GM12892 (cell line): ENCODE data around the gene HIKESHI.
"Not testable (repeated sequence)": the region's sequence is repeated elsewhere in the genome, so short reads cannot be mapped to it uniquely, and the experiment has no call there.

Experiments
- DNase-seq: peaks from one replicate; pipeline ENCODE4 v3.0.0; 2011; ENCODE audit not compliant: insufficient read length
- FAIRE-seq: peaks from 2 replicates; lab custom pipeline; 2011; peaks lifted over from hg19 to GRCh38; lab: Jason Lieb, UNC
- POLR2A ChIP-seq: IDR thresholded peaks from 2 replicates; pipeline ENCODE4 v1.6.1; 2011; ENCODE audit warnings: low read depth, low read length, control low read depth
- POLR2AphosphoS5 ChIP-seq: IDR thresholded peaks from 2 replicates; pipeline ENCODE4 v1.6.1; 2011; ENCODE audit warnings: low read depth, low read length, control low read depth
- TAF1 ChIP-seq: IDR thresholded peaks from 2 replicates; pipeline ENCODE4 v1.6.1; 2011; ENCODE audit warnings: low read depth, mild to moderate bottlenecking, control low read depth, low read length, borderline replicate concordance

HIKESHI gene

GRCh38 chr11:86275493-86276370, 26.3 kb upstream of the HIKESHI start:
- FAIRE-seq (peak; percentile 30), DNase-seq (no peak)
- no peak for TF ChIP-seq POLR2A
- TF ChIP-seq POLR2AphosphoS5, result no peak
- TF ChIP-seq TAF1, result no peak

- DNase-seq (no peak), FAIRE-seq (no peak)
- no peak for TF ChIP-seq POLR2AphosphoS5
- no peak for TF ChIP-seq TAF1
- no peak for TF ChIP-seq POLR2A
Observed at GRCh38 chr11:86277741-86278140, 24.3 kb upstream of the HIKESHI start.

GRCh38 chr11:86278226-86278625, 23.8 kb upstream of the HIKESHI start:
- DNase-seq, result no peak
- FAIRE-seq, result no peak
- TF ChIP-seq POLR2A (no peak), TAF1 (no peak), POLR2AphosphoS5 (no peak)

- TF ChIP-seq POLR2A (no peak), TAF1 (no peak), POLR2AphosphoS5 (no peak)
- FAIRE-seq, result no peak
- no peak for DNase-seq
Observed at GRCh38 chr11:86279747-86280146, 22.3 kb upstream of the HIKESHI start.

- TF ChIP-seq POLR2A (no peak), TAF1 (no peak), POLR2AphosphoS5 (no peak)
- FAIRE-seq (peak; percentile 56), DNase-seq (no peak)
Observed at GRCh38 chr11:86287468-86287796, 14.6 kb upstream of the HIKESHI start.

- TF ChIP-seq POLR2AphosphoS5, result no peak
- TF ChIP-seq TAF1, result no peak
- no peak for TF ChIP-seq POLR2A
- peak; percentile 73 for FAIRE-seq
- no peak for DNase-seq
Observed at GRCh38 chr11:86288776-86289507, 13.1 kb upstream of the HIKESHI start.

GRCh38 chr11:86289508-86290280, 12.3 kb upstream of the HIKESHI start:
- not testable (repeated sequence) for DNase-seq, FAIRE-seq

GRCh38 chr11:86291466-86292262, 10.4 kb upstream of the HIKESHI start:
- peak; percentile 94 for FAIRE-seq

GRCh38 chr11:86292912-86293616, 9.0 kb upstream of the HIKESHI start:
- TF ChIP-seq POLR2AphosphoS5 (no peak), POLR2A (no peak), TAF1 (no peak)
- no peak for DNase-seq
- peak; percentile 93 for FAIRE-seq

More at GRCh38 chr11:86291466-86292262, 10.4 kb upstream of the HIKESHI start:
- TF ChIP-seq POLR2A, result no peak
- DNase-seq, result peak; percentile 13

- DNase-seq (no peak), FAIRE-seq (peak; percentile 53)
- no peak for TF ChIP-seq TAF1
- TF ChIP-seq POLR2A, result no peak
- TF ChIP-seq POLR2AphosphoS5, result no peak
Observed at GRCh38 chr11:86294026-86294425, 8.0 kb upstream of the HIKESHI start.

- FAIRE-seq (no peak), DNase-seq (no peak)
Observed at GRCh38 chr11:86301742-86302091, 323 bp upstream of the HIKESHI start.

More at GRCh38 chr11:86301742-86302091, 323 bp upstream of the HIKESHI start:
- TF ChIP-seq POLR2A, result no peak
- no peak for TF ChIP-seq POLR2AphosphoS5
- TF ChIP-seq TAF1, result no peak
